GM19397 (cell line): ENCODE data around the gene MARVELD1.
"Not testable (repeated sequence)": the region's sequence is repeated elsewhere in the genome, so short reads cannot be mapped to it uniquely, and the experiment has no call there.

ENCODE experiments used
- ATAC-seq: cut with Tn5 transposase; IDR thresholded peaks from one replicate; pipeline ENCODE4 v1.9.1; 2021; ENCODE audit warnings: mild to moderate bottlenecking, moderate library complexity; ENCODE audit not compliant: unreplicated experiment

Gene MARVELD1

GRCh38 chr10:97713339-97713825 is at the start of gene MARVELD1:
MARVELD1 (plus strand) TSS chr10:97713730; CDS start chr10:97713877, 147 bp downstream.
- no peak for ATAC-seq

- no peak for ATAC-seq
These were observed 49.2 kb upstream of the MARVELD1 start for GRCh38 chr10:97664282-97664850.

GRCh38 chr10:97666992-97667391 is 46.5 kb upstream of the MARVELD1 start:
- no peak for ATAC-seq

- no peak for ATAC-seq
These were observed 46.1 kb upstream of the MARVELD1 start for GRCh38 chr10:97667463-97667862.

- no peak for ATAC-seq
These were observed 44.0 kb upstream of the MARVELD1 start for GRCh38 chr10:97669571-97669970.

GRCh38 chr10:97673736-97674525 is 39.6 kb upstream of the MARVELD1 start:
- ATAC-seq, result no peak

GRCh38 chr10:97675222-97675621 is 38.3 kb upstream of the MARVELD1 start:
- ATAC-seq, result no peak

- no peak for ATAC-seq
These were observed 36.6 kb upstream of the MARVELD1 start for GRCh38 chr10:97676770-97677581.

GRCh38 chr10:97679594-97679993 is 33.9 kb upstream of the MARVELD1 start:
- no peak for ATAC-seq

GRCh38 chr10:97682042-97682441 is 31.5 kb upstream of the MARVELD1 start:
- no peak for ATAC-seq

- no peak for ATAC-seq
These were observed 29.8 kb upstream of the MARVELD1 start for GRCh38 chr10:97683556-97684367.

- not testable (repeated sequence) for ATAC-seq
These were observed 29.2 kb upstream of the MARVELD1 start for GRCh38 chr10:97684368-97684713.

GRCh38 chr10:97684866-97685394 is 28.6 kb upstream of the MARVELD1 start:
- no peak for ATAC-seq

GRCh38 chr10:97685395-97685958 is 28.1 kb upstream of the MARVELD1 start:
- no peak for ATAC-seq

GRCh38 chr10:97686301-97686961 is 27.1 kb upstream of the MARVELD1 start:
- no peak for ATAC-seq

- ATAC-seq, result peak; percentile 91
These were observed 26.4 kb upstream of the MARVELD1 start, which contains the start of gene AVPI1 for GRCh38 chr10:97686962-97687784. AVPI1 (minus strand) TSS chr10:97687241; CDS start chr10:97679905, 7,336 bp downstream.

GRCh38 chr10:97687785-97688781 is 25.4 kb upstream of the MARVELD1 start:
- no peak for ATAC-seq
